HG03457 (cell line): ENCODE measurements around the gene HSPA4.

Source experiments
- ATAC-seq: cut with Tn5 transposase; IDR thresholded peaks from one replicate; pipeline ENCODE4 v1.9.1; 2021; ENCODE audit warnings: moderate number of reproducible peaks; ENCODE audit not compliant: unreplicated experiment

The HSPA4 gene

GRCh38 chr5:133088064-133088463 lies 36.3 kb downstream of the HSPA4 start:
- ATAC-seq = no peak

- ATAC-seq = no peak
These were observed 39.2 kb downstream of the HSPA4 start for GRCh38 chr5:133091034-133091433.

- ATAC-seq = no peak
These were observed 54.5 kb downstream of the HSPA4 start for GRCh38 chr5:133106343-133106742.

- no peak for ATAC-seq
These were observed 55.2 kb downstream of the HSPA4 start for GRCh38 chr5:133106761-133107572.

- no peak for ATAC-seq
These were observed 56.7 kb downstream of the HSPA4 start for GRCh38 chr5:133108481-133108921.

GRCh38 chr5:133109655-133110483 lies 58.1 kb downstream of the HSPA4 start:
- no peak for ATAC-seq

GRCh38 chr5:133110709-133111108 lies 58.9 kb downstream of the HSPA4 start:
- ATAC-seq = no peak

GRCh38 chr5:133111299-133111698 lies 59.5 kb downstream of the HSPA4 start:
- ATAC-seq = no peak

GRCh38 chr5:133112026-133112660 lies 60.3 kb downstream of the HSPA4 start:
- ATAC-seq = no peak

- ATAC-seq = no peak
These were observed 61.7 kb downstream of the HSPA4 start for GRCh38 chr5:133113331-133114061.

- ATAC-seq = no peak
These were observed 62.5 kb downstream of the HSPA4 start for GRCh38 chr5:133114166-133114932.

GRCh38 chr5:133114933-133115310 lies 63.1 kb downstream of the HSPA4 start:
- no peak for ATAC-seq

- ATAC-seq = no peak
These were observed 64.8 kb downstream of the HSPA4 start for GRCh38 chr5:133116601-133117000.

GRCh38 chr5:133117166-133117911 lies 65.5 kb downstream of the HSPA4 start:
- ATAC-seq = no peak

- ATAC-seq = no peak
These were observed 66.2 kb downstream of the HSPA4 start for GRCh38 chr5:133117912-133118445.

GRCh38 chr5:133118741-133119140 lies 66.9 kb downstream of the HSPA4 start:
- ATAC-seq = no peak

GRCh38 chr5:133119233-133119711 lies 67.5 kb downstream of the HSPA4 start:
- no peak for ATAC-seq

- no peak for ATAC-seq
These were observed 68.4 kb downstream of the HSPA4 start for GRCh38 chr5:133120156-133120750.

- no peak for ATAC-seq
These were observed 69.3 kb downstream of the HSPA4 start for GRCh38 chr5:133121080-133121479.
